GM12891 (cell line): ENCODE data around the gene NOSTRIN.

Experiments used
- DNase-seq: peaks from one replicate; pipeline ENCODE4 v3.0.0; 2011; ENCODE audit warnings: low spot score; ENCODE audit not compliant: insufficient read length
- FAIRE-seq: peaks from 2 replicates; lab custom pipeline; 2011; peaks lifted over from hg19 to GRCh38; lab: Jason Lieb, UNC
- PAX5 ChIP-seq: IDR thresholded peaks from 2 replicates; pipeline ENCODE4 v1.6.1; 2011; ENCODE audit warnings: low read length, moderate library complexity, mild to moderate bottlenecking; ENCODE audit not compliant: insufficient read depth, severe bottlenecking
- POLR2A ChIP-seq: IDR thresholded peaks from 2 replicates; pipeline ENCODE4 v1.6.1; 2011; ENCODE audit warnings: low read depth, low read length, control low read depth
- POLR2AphosphoS5 ChIP-seq: IDR thresholded peaks from 2 replicates; pipeline ENCODE4 v1.6.1; 2011; ENCODE audit warnings: low read depth, low read length, control low read depth
- POU2F2 ChIP-seq: IDR thresholded peaks from 2 replicates; pipeline ENCODE4 v1.6.1; 2011; ENCODE audit warnings: low read depth, mild to moderate bottlenecking, control low read depth, low read length, moderate library complexity
- SPI1 ChIP-seq: IDR thresholded peaks from 2 replicates; pipeline ENCODE4 v1.6.1; 2011; ENCODE audit warnings: low read depth, low read length, control low read depth
- TAF1 ChIP-seq: IDR thresholded peaks from 2 replicates; pipeline ENCODE4 v1.6.1; 2011; ENCODE audit warnings: low read depth, low read length, control low read depth

The NOSTRIN gene

GRCh38 chr2:168910330-168910729 lies 107.9 kb downstream of the NOSTRIN start:
- TF ChIP-seq SPI1 (no peak), POLR2AphosphoS5 (no peak), TAF1 (no peak), PAX5 (no peak), POLR2A (no peak), POU2F2 (no peak)
- no peak for DNase-seq
- FAIRE-seq, result no peak

GRCh38 chr2:168912466-168912865 lies 110.0 kb downstream of the NOSTRIN start:
- DNase-seq (no peak), FAIRE-seq (no peak)
- no peak for TF ChIP-seq POU2F2
- TF ChIP-seq SPI1, result no peak
- TF ChIP-seq PAX5, result no peak
- no peak for TF ChIP-seq POLR2A
- no peak for TF ChIP-seq TAF1
- TF ChIP-seq POLR2AphosphoS5, result no peak

GRCh38 chr2:168912901-168913369 lies 110.5 kb downstream of the NOSTRIN start:
- TF ChIP-seq POU2F2, result no peak
- no peak for TF ChIP-seq SPI1
- TF ChIP-seq PAX5, result no peak
- no peak for TF ChIP-seq POLR2AphosphoS5
- no peak for TF ChIP-seq TAF1
- FAIRE-seq, result no peak
- no peak for DNase-seq

- FAIRE-seq, result no peak
- no peak for DNase-seq
- TF ChIP-seq POLR2A (no peak), SPI1 (no peak), POU2F2 (no peak), PAX5 (no peak), POLR2AphosphoS5 (no peak), TAF1 (no peak)
These were observed 111.1 kb downstream of the NOSTRIN start for GRCh38 chr2:168913495-168913894.
